GM23338 (cell line): ENCODE data around the gene COL5A2. TPM values are rescaled to one million over a fixed set of nuclear protein-coding genes. Genes with fewer than 3 reads are reported as not detected.

ENCODE experiments used
- ATAC-seq: fragments of 200-7000 bp; cut with Tn5 transposase; 3 replicates; pipeline ENCODE4 v1.9.1; 2020
- DNase-seq: peaks from one replicate; pipeline ENCODE4 v3.0.0-alpha.2; 2015; ENCODE audit warnings: low spot score
- H2AFZ ChIP-seq: fragments of 200-600 bp; sonication (generic); 2 replicates; pipeline ENCODE4 v1.8.0; 2016; ENCODE audit warnings: antibody characterized with exemption, mild to moderate bottlenecking, moderate library complexity
- H3F3A ChIP-seq: fragments of 200-600 bp; sonication (generic); replicated peaks from 2 replicates; pipeline ENCODE4 v1.8.0; 2017; ENCODE audit warnings: antibody characterized with exemption, mixed run types, low read depth
- H3K27ac ChIP-seq: fragments of 200-600 bp; sonication (generic); 2 replicates; pipeline ENCODE4 v1.6.1; 2016; ENCODE audit warnings: low read depth
- H3K27me3 ChIP-seq: fragments of 200-600 bp; sonication (generic); 2 replicates; pipeline ENCODE4 v1.8.0; 2016; ENCODE audit warnings: mild to moderate bottlenecking, mixed run types, moderate library complexity; ENCODE audit not compliant: insufficient read depth
- H3K36me3 ChIP-seq: fragments of 200-600 bp; sonication (generic); 2 replicates; pipeline ENCODE4 v1.8.0; 2016; ENCODE audit warnings: mild to moderate bottlenecking; ENCODE audit not compliant: insufficient read depth
- H3K4me1 ChIP-seq: fragments of 200-600 bp; sonication (generic); 2 replicates; pipeline ENCODE4 v1.8.0; 2016; ENCODE audit warnings: mild to moderate bottlenecking, moderate library complexity; ENCODE audit not compliant: insufficient read depth
- H3K4me2 ChIP-seq: fragments of 200-600 bp; sonication (generic); 2 replicates; pipeline ENCODE4 v1.7.1; 2017; ENCODE audit warnings: mixed run types
- H3K4me3 ChIP-seq: fragments of 200-600 bp; sonication (generic); 2 replicates; pipeline ENCODE4 v1.6.1; 2016; ENCODE audit warnings: mixed run types
- H3K79me2 ChIP-seq: fragments of 200-600 bp; sonication (generic); replicated peaks from 2 replicates; pipeline ENCODE4 v1.8.0; 2017; ENCODE audit warnings: mild to moderate bottlenecking; ENCODE audit not compliant: insufficient read depth
- H3K9me2 ChIP-seq: fragments of 200-600 bp; sonication (generic); 2 replicates; pipeline ENCODE4 v1.8.0; 2017; ENCODE audit not compliant: insufficient read depth
- H4K20me1 ChIP-seq: fragments of 200-600 bp; sonication (generic); replicated peaks from 2 replicates; pipeline ENCODE4 v1.8.0; 2017; ENCODE audit warnings: mild to moderate bottlenecking; ENCODE audit not compliant: insufficient read depth
- H3K27ac Mint-ChIP-seq: 2 replicates; pipeline ENCODE4 v1.8.0; 2020; ENCODE audit warnings: inconsistent platforms, mild to moderate bottlenecking, moderate library complexity, mixed read lengths
- H3K27me3 Mint-ChIP-seq: 3 replicates; pipeline ENCODE4 v1.8.0; 2022; ENCODE audit warnings: low read depth, mild to moderate bottlenecking, moderate library complexity, mixed read lengths, inconsistent platforms; ENCODE audit not compliant: insufficient read depth, poor library complexity
- H3K36me3 Mint-ChIP-seq: 3 replicates; pipeline ENCODE4 v1.8.0; 2021; ENCODE audit warnings: low read depth, mild to moderate bottlenecking, inconsistent platforms, moderate library complexity, mixed read lengths
- H3K4me1 Mint-ChIP-seq: 3 replicates; pipeline ENCODE4 v1.8.0; 2020; ENCODE audit warnings: mild to moderate bottlenecking, inconsistent platforms, mixed read lengths
- H3K4me3 Mint-ChIP-seq: 3 replicates; pipeline ENCODE4 v1.8.0; 2021; ENCODE audit warnings: moderate library complexity, mild to moderate bottlenecking, inconsistent platforms, mixed read lengths
- H3K9me3 Mint-ChIP-seq: 3 replicates; pipeline ENCODE4 v1.8.0; 2020; ENCODE audit warnings: moderate library complexity, mild to moderate bottlenecking, inconsistent platforms, mixed read lengths
- CREB1 ChIP-seq: fragments of 250-450 bp; sonication (Bioruptor Pico); IDR thresholded peaks from 2 replicates; pipeline ENCODE4 v1.5.0; 2020; ENCODE audit warnings: low read depth, mild to moderate bottlenecking, moderate library complexity
- EZH2 ChIP-seq: fragments of 200-600 bp; sonication (generic); IDR thresholded peaks from one replicate; pipeline ENCODE4 v1.8.0; 2017; ENCODE audit warnings: antibody characterized with exemption, mild to moderate bottlenecking, low read depth; ENCODE audit not compliant: unreplicated experiment
- EZH2phosphoT487 ChIP-seq: fragments of 200-600 bp; sonication (generic); IDR thresholded peaks from one replicate; pipeline ENCODE4 v1.8.1; 2018; ENCODE audit warnings: antibody characterized with exemption; ENCODE audit not compliant: unreplicated experiment
- JUNB ChIP-seq: IDR thresholded peaks from one replicate; pipeline ENCODE4 v1.6.1; 2016; ENCODE audit warnings: antibody characterized with exemption; ENCODE audit not compliant: unreplicated experiment
- NANOG ChIP-seq: IDR thresholded peaks from 2 replicates; pipeline ENCODE4 v1.6.1; 2016; ENCODE audit warnings: antibody characterized with exemption, borderline replicate concordance
- POLR2AphosphoS5 ChIP-seq: IDR thresholded peaks from 2 replicates; pipeline ENCODE4 v1.6.1; 2016; ENCODE audit warnings: antibody characterized with exemption, low read depth
- STAT1 ChIP-seq: IDR thresholded peaks from one replicate; pipeline ENCODE4 v1.6.1; 2016; ENCODE audit warnings: antibody characterized with exemption; ENCODE audit not compliant: unreplicated experiment
- ZNF114 ChIP-seq: fragments of 250-450 bp; sonication (Bioruptor Pico); IDR thresholded peaks from 2 replicates; pipeline ENCODE4 v1.5.0; 2020; ENCODE audit warnings: mild to moderate bottlenecking, moderate library complexity
- ZNF331 ChIP-seq: fragments of 250-450 bp; sonication (Bioruptor Pico); IDR thresholded peaks from 2 replicates; pipeline ENCODE4 v1.5.0; 2020; ENCODE audit warnings: low read depth, mild to moderate bottlenecking, moderate library complexity
- polyA plus RNA-seq: library from polyadenylated mRNA; unstranded; fragments of >200 nt; fragmentation: Nextera tagmentation; extraction: Ambion mirVana; gene quantifications from 2 replicates; pipeline ENCODE4 v1.2.1, GENCODE V29; 2016
- total RNA-seq: library from RNA; depleted of rRNA; stranded (reverse); fragments of >200 nt; shearing (Covaris generic); gene quantifications from 2 replicates; pipeline ENCODE4 v1.2.3, GENCODE V29; 2014
- TF ChIP-seq, protein P1 (sequence below): IDR thresholded peaks from 2 replicates; pipeline ENCODE4 v1.6.1; 2016; ENCODE audit warnings: antibody characterized with exemption
- TF ChIP-seq, protein P2 (sequence below), 2 experiments: fragments of 200-600 bp in 1 of 2; sonication (generic) in 1 of 2; conservative IDR thresholded peaks; 2 replicates each; pipeline versions ENCODE4 v1.5.1 to v1.6.1; 2016 to 2017; ENCODE audit warnings: antibody characterized with exemption in 2 of 2, low read depth in 2 of 2, mild to moderate bottlenecking in 2 of 2, moderate library complexity in 1 of 2
- TF ChIP-seq, protein P3 (sequence below): fragments of 250-450 bp; sonication (Bioruptor Pico); IDR thresholded peaks from 2 replicates; pipeline ENCODE4 v1.5.0; 2020; ENCODE audit warnings: mild to moderate bottlenecking, moderate library complexity
- TF ChIP-seq, protein P4 (sequence below): IDR thresholded peaks from one replicate; pipeline ENCODE4 v1.6.1; 2018; ENCODE audit warnings: antibody characterized with exemption; ENCODE audit not compliant: unreplicated experiment

COL5A2 gene
- total and polyA plus RNA-seq, 2 experiments from 2014 or later: 6.7 to 19.7 TPM

DNA sequence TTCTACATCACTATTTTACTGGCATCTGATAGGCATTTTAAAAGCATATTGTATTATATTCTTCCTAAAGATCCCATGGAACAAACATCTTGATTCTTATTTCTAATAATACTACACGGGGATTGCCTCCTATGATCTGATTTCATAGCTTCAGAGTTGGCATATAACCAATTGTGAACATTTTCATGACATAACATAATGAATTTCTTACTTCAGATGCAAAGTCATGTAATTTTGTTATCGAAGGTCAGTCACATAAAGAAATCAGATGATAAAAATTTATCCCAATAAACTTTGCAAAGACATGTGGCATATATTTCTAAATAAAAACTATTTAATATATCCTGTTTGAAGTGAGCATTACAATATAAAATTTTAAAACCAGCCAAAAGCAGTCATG, 93.3 kb downstream of the COL5A2 start:
- H2AFZ ChIP-seq: no peak overlapping the region
- H4K20me1 ChIP-seq: no peaks in the 10 kb centered on the region
- no peak overlapping the region for H3K4me2 ChIP-seq
- no peak for DNase-seq
- H3K79me2 ChIP-seq: no peaks in the 10 kb centered on the region
- H3K27ac ChIP-seq: no peak overlapping the region
- no peaks in the 10 kb centered on the region for H3K9me3 Mint-ChIP-seq
- H3K27me3 Mint-ChIP-seq: no peaks in the 10 kb centered on the region
- H3K36me3 Mint-ChIP-seq: no peaks in the 10 kb centered on the region
- no peaks in the 10 kb centered on the region for H3K4me1 ChIP-seq
- H3K4me3 Mint-ChIP-seq: no peak overlapping the region
- H3K27ac Mint-ChIP-seq: no peak overlapping the region
- H3K27me3 ChIP-seq: no peaks in the 10 kb centered on the region
- H3F3A ChIP-seq: no peaks in the 10 kb centered on the region
- no peaks in the 10 kb centered on the region for H3K36me3 ChIP-seq
- TF ChIP-seq ZNF114 (no peak), ZNF331 (CRISPR knock-in tag) (no peak), NANOG (no peak), EZH2phosphoT487 (no peak), JUNB (no peak), CREB1 (no peak), POLR2AphosphoS5 (no peak), STAT1 (no peak), EZH2 (no peak)
- TF ChIP-seq, protein P1, sequence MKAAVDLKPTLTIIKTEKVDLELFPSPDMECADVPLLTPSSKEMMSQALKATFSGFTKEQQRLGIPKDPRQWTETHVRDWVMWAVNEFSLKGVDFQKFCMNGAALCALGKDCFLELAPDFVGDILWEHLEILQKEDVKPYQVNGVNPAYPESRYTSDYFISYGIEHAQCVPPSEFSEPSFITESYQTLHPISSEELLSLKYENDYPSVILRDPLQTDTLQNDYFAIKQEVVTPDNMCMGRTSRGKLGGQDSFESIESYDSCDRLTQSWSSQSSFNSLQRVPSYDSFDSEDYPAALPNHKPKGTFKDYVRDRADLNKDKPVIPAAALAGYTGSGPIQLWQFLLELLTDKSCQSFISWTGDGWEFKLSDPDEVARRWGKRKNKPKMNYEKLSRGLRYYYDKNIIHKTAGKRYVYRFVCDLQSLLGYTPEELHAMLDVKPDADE: no peak
- TF ChIP-seq, protein P2, sequence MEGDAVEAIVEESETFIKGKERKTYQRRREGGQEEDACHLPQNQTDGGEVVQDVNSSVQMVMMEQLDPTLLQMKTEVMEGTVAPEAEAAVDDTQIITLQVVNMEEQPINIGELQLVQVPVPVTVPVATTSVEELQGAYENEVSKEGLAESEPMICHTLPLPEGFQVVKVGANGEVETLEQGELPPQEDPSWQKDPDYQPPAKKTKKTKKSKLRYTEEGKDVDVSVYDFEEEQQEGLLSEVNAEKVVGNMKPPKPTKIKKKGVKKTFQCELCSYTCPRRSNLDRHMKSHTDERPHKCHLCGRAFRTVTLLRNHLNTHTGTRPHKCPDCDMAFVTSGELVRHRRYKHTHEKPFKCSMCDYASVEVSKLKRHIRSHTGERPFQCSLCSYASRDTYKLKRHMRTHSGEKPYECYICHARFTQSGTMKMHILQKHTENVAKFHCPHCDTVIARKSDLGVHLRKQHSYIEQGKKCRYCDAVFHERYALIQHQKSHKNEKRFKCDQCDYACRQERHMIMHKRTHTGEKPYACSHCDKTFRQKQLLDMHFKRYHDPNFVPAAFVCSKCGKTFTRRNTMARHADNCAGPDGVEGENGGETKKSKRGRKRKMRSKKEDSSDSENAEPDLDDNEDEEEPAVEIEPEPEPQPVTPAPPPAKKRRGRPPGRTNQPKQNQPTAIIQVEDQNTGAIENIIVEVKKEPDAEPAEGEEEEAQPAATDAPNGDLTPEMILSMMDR (conservative IDR thresholded peaks at IDR 0.05; ENCODE audit: low read depth in 2 of 2): no peak
- TF ChIP-seq, protein P3, sequence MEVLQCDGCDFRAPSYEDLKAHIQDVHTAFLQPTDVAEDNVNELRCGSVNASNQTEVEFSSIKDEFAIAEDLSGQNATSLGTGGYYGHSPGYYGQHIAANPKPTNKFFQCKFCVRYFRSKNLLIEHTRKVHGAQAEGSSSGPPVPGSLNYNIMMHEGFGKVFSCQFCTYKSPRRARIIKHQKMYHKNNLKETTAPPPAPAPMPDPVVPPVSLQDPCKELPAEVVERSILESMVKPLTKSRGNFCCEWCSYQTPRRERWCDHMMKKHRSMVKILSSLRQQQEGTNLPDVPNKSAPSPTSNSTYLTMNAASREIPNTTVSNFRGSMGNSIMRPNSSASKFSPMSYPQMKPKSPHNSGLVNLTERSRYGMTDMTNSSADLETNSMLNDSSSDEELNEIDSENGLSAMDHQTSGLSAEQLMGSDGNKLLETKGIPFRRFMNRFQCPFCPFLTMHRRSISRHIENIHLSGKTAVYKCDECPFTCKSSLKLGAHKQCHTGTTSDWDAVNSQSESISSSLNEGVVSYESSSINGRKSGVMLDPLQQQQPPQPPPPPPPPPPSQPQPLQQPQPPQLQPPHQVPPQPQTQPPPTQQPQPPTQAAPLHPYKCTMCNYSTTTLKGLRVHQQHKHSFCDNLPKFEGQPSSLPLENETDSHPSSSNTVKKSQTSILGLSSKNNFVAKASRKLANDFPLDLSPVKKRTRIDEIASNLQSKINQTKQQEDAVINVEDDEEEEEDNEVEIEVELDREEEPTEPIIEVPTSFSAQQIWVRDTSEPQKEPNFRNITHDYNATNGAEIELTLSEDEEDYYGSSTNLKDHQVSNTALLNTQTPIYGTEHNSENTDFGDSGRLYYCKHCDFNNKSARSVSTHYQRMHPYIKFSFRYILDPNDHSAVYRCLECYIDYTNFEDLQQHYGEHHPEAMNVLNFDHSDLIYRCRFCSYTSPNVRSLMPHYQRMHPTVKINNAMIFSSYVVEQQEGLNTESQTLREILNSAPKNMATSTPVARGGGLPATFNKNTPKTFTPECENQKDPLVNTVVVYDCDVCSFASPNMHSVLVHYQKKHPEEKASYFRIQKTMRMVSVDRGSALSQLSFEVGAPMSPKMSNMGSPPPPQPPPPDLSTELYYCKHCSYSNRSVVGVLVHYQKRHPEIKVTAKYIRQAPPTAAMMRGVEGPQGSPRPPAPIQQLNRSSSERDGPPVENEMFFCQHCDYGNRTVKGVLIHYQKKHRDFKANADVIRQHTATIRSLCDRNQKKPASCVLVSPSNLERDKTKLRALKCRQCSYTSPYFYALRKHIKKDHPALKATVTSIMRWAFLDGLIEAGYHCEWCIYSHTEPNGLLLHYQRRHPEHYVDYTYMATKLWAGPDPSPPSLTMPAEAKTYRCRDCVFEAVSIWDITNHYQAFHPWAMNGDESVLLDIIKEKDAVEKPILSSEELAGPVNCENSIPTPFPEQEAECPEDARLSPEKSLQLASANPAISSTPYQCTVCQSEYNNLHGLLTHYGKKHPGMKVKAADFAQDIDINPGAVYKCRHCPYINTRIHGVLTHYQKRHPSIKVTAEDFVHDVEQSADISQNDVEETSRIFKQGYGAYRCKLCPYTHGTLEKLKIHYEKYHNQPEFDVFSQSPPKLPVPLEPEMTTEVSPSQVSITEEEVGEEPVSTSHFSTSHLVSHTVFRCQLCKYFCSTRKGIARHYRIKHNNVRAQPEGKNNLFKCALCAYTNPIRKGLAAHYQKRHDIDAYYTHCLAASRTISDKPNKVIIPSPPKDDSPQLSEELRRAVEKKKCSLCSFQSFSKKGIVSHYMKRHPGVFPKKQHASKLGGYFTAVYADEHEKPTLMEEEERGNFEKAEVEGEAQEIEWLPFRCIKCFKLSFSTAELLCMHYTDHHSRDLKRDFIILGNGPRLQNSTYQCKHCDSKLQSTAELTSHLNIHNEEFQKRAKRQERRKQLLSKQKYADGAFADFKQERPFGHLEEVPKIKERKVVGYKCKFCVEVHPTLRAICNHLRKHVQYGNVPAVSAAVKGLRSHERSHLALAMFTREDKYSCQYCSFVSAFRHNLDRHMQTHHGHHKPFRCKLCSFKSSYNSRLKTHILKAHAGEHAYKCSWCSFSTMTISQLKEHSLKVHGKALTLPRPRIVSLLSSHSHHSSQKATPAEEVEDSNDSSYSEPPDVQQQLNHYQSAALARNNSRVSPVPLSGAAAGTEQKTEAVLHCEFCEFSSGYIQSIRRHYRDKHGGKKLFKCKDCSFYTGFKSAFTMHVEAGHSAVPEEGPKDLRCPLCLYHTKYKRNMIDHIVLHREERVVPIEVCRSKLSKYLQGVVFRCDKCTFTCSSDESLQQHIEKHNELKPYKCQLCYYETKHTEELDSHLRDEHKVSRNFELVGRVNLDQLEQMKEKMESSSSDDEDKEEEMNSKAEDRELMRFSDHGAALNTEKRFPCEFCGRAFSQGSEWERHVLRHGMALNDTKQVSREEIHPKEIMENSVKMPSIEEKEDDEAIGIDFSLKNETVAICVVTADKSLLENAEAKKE: no peak
- TF ChIP-seq, protein P4, sequence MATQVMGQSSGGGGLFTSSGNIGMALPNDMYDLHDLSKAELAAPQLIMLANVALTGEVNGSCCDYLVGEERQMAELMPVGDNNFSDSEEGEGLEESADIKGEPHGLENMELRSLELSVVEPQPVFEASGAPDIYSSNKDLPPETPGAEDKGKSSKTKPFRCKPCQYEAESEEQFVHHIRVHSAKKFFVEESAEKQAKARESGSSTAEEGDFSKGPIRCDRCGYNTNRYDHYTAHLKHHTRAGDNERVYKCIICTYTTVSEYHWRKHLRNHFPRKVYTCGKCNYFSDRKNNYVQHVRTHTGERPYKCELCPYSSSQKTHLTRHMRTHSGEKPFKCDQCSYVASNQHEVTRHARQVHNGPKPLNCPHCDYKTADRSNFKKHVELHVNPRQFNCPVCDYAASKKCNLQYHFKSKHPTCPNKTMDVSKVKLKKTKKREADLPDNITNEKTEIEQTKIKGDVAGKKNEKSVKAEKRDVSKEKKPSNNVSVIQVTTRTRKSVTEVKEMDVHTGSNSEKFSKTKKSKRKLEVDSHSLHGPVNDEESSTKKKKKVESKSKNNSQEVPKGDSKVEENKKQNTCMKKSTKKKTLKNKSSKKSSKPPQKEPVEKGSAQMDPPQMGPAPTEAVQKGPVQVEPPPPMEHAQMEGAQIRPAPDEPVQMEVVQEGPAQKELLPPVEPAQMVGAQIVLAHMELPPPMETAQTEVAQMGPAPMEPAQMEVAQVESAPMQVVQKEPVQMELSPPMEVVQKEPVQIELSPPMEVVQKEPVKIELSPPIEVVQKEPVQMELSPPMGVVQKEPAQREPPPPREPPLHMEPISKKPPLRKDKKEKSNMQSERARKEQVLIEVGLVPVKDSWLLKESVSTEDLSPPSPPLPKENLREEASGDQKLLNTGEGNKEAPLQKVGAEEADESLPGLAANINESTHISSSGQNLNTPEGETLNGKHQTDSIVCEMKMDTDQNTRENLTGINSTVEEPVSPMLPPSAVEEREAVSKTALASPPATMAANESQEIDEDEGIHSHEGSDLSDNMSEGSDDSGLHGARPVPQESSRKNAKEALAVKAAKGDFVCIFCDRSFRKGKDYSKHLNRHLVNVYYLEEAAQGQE: no peak
- no peak overlapping the region for H3K4me3 ChIP-seq
- peaks cover 6% of the 10 kb centered on the region; the same call in 1 of the 3 replicates for H3K4me1 Mint-ChIP-seq
- no peak for ATAC-seq
- no peaks in the 10 kb centered on the region for H3K9me2 ChIP-seq
